Cardiac muscle cell (in vitro differentiated cells and primary cell): Measurements from ENCODE around the gene PDHA1. TPM values are rescaled to one million over a fixed set of nuclear protein-coding genes. Genes with fewer than 3 reads are reported as not detected.

ENCODE experiments used
- DNase-seq, 2 donors: peaks; one replicate each; pipeline versions ENCODE4 v3.0.0 to v3.0.0-alpha.2; 2010 to 2017; ENCODE audit warnings: low read depth in 1 of 2, low spot score in 1 of 2
- H3K27ac ChIP-seq: fragments of 200-600 bp; sonication (generic); 2 replicates; pipeline ENCODE4 v1.5.1; 2016
- H3K27me3 ChIP-seq: fragments of 200-600 bp; sonication (generic); 2 replicates; pipeline ENCODE4 v1.6.0; 2016; ENCODE audit warnings: control low read depth
- H3K36me3 ChIP-seq: fragments of 200-600 bp; sonication (generic); 2 replicates; pipeline ENCODE4 v1.5.1; 2016; ENCODE audit warnings: control low read depth
- H3K4me1 ChIP-seq: fragments of 200-600 bp; sonication (generic); 2 replicates; pipeline ENCODE4 v1.8.1; 2017; ENCODE audit warnings: low read depth, mild to moderate bottlenecking, mixed run types
- H3K4me3 ChIP-seq: fragments of 200-600 bp; sonication (generic); 2 replicates; pipeline ENCODE4 v1.5.1; 2016; ENCODE audit warnings: mild to moderate bottlenecking
- H3K9me3 ChIP-seq: fragments of 200-600 bp; sonication (generic); 2 replicates; pipeline ENCODE4 v1.5.1; 2017; ENCODE audit warnings: low read depth, mild to moderate bottlenecking, control low read depth
- polyA plus RNA-seq: library from polyadenylated mRNA; unstranded; fragments of >200 nt; fragmentation: Nextera tagmentation; extraction: Ambion mirVana; gene quantifications from 2 replicates; pipeline ENCODE4 v1.2.1, GENCODE V29; 2016
- total RNA-seq: library from RNA; depleted of rRNA; stranded (reverse); fragments of >200 nt; gene quantifications from 2 replicates; pipeline ENCODE4 v1.2.3, GENCODE V29; 2016
- TF ChIP-seq, protein P1 (sequence below): IDR thresholded peaks from 2 replicates; pipeline ENCODE4 v1.5.1; 2012; ENCODE audit warnings: low read depth, mild to moderate bottlenecking, low read length

PDHA1 gene
- total and polyA plus RNA-seq, 2 experiments from 2014 or later = 257 to 777 TPM

DNA sequence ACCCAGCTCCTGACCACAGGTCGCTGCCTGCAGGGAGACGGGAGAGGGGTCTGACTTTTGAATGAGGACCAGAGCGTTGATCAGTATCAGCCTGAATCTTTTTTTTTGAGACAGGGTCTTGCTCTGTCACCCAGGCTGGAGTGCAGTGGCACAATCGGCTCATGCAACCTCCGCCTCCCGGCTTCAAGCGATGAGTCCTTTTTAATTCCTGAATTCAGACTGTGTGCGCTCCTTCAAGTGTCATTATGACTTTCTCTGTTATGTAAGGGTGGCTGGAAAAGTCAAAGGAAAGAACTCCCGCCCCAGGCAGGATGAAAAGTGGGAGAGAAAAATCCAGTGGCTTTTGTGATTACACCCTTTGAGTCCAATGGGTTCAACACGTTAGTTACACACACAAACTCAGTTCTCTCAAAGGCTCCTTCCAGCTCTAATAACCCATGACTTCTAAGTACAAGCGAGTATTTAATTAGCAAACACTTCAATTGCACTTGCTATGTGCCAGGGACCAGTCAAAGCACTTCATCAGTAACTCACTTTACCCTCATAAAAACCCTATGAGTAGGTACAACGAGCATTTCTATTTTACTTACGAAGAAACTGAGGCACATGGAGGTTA lies 44.4 kb downstream of the PDHA1 start:
- TF ChIP-seq, protein P1, sequence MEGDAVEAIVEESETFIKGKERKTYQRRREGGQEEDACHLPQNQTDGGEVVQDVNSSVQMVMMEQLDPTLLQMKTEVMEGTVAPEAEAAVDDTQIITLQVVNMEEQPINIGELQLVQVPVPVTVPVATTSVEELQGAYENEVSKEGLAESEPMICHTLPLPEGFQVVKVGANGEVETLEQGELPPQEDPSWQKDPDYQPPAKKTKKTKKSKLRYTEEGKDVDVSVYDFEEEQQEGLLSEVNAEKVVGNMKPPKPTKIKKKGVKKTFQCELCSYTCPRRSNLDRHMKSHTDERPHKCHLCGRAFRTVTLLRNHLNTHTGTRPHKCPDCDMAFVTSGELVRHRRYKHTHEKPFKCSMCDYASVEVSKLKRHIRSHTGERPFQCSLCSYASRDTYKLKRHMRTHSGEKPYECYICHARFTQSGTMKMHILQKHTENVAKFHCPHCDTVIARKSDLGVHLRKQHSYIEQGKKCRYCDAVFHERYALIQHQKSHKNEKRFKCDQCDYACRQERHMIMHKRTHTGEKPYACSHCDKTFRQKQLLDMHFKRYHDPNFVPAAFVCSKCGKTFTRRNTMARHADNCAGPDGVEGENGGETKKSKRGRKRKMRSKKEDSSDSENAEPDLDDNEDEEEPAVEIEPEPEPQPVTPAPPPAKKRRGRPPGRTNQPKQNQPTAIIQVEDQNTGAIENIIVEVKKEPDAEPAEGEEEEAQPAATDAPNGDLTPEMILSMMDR = no peak
- Histone ChIP-seq H3K9me3 (no peaks in the 10 kb centered on the region), H3K4me1 (no peaks in the 10 kb centered on the region), H3K4me3 (no peak overlapping the region), H3K27ac (no peak overlapping the region), H3K27me3 (no peaks in the 10 kb centered on the region), H3K36me3 (no peaks in the 10 kb centered on the region)
- no peak for DNase-seq

DNA sequence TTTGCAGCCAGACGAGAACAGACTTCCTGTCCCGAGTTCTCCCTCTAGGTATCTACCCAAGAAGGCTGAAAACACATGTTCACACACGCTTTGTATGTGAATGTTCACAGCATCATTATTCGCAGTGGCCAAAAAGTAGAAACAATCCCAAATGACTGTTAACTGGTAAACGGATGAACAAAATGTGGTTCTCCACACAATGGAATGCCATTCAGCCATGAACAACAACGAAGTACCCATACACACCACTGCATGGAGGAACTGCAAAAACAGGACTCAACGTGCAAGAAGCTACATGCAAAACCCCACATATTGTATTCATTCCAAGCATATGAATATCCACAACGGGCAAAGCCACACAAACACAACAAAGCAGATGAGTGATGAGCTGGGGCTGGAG lies 45.0 kb downstream of the PDHA1 start:
- H3K9me3 ChIP-seq = no peaks in the 10 kb centered on the region
- H3K36me3 ChIP-seq = no peaks in the 10 kb centered on the region
- no peaks in the 10 kb centered on the region for H3K4me1 ChIP-seq
- no peak overlapping the region for H3K4me3 ChIP-seq
- no peak for DNase-seq
- H3K27me3 ChIP-seq = no peaks in the 10 kb centered on the region
- no peak overlapping the region for H3K27ac ChIP-seq
- TF ChIP-seq, protein P1 = no peak

DNA sequence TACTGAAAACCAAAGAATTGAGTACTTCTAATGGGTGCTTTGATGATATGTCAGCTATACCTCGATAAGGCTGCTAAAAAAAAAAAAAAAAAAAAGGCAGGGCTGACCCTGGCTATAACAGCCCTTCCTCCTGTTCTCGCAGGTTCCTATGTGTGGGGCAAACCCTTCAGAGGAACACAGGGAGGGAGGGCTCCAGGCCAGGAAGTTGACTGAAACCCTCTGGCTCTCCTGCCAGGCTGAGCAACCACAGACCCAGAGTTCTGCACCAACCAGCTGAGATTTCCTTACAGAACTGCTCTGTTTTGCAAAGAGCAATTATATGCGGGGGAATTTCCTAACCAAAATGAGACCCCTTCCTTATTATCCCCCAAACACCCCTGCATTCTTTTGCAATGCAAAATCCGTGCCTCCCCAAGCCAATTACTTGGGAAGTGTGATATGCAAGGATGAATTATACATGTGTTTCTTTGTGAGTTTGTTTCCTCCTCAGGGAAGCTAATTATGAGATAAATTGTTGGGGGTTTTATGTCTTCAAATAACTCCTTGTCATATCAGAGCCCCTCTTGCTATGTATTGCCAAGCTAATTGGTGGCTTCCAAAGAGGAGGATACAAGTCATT lies 45.6 kb downstream of the PDHA1 start:
- no peak overlapping the region for H3K27ac ChIP-seq
- DNase-seq = no peak

DNA sequence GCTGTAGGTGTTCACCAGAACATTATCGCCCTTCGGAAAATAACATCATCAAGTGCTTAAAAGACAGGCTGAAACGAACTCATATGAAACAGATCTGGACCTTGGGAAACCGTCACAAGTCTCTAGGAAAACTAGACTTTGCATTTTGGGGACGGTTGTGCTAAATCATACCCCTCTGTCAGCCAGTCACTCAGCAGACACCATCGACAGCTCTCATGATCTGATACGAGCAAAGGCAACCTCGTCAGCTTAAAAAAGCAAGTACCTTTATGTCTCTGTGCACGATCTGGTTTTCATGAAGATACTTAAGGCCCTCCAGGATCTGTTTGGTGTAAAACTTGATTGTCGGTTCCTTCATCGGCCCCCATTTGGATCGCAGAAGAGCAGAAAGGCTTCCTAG lies 48.4 kb downstream of the PDHA1 start:
- no peaks in the 10 kb centered on the region for H3K9me3 ChIP-seq
- TF ChIP-seq, protein P1 = no peak
- H3K27me3 ChIP-seq = no peaks in the 10 kb centered on the region
- H3K4me1 ChIP-seq = no peaks in the 10 kb centered on the region
- no peaks in the 10 kb centered on the region for H3K36me3 ChIP-seq
- H3K4me3 ChIP-seq = no peak overlapping the region
- no peak for DNase-seq
- H3K27ac ChIP-seq = no peak overlapping the region

More for the DNA sequence above, 45.6 kb downstream of the PDHA1 start:
- H3K9me3 ChIP-seq = no peaks in the 10 kb centered on the region
- TF ChIP-seq, protein P1 = no peak
- no peaks in the 10 kb centered on the region for H3K36me3 ChIP-seq
- H3K4me1 ChIP-seq = no peaks in the 10 kb centered on the region
- no peak overlapping the region for H3K4me3 ChIP-seq
- H3K27me3 ChIP-seq = no peaks in the 10 kb centered on the region

DNA sequence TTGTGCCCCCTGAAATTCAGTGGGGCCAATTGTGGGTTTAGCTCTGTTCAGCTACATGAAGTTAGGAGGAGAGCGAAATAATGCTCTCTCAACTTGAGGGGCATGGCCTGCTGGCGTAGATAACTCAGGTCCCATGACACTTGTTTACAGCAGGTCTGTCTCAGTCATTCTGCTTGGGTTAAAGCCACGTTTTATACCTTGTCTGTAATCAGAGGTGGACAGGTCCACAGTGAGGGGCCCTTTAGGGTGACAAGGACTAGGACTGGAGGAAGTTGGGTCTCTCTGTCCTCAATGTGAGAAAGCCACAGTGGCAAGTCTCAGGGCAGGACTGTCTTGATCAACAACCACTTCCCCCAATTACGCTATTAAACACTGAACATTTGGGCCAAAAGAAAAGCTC lies 49.0 kb downstream of the PDHA1 start:
- Histone ChIP-seq H3K27ac (no peak overlapping the region), H3K36me3 (no peaks in the 10 kb centered on the region), H3K9me3 (no peaks in the 10 kb centered on the region), H3K4me3 (no peak overlapping the region), H3K27me3 (no peaks in the 10 kb centered on the region), H3K4me1 (no peaks in the 10 kb centered on the region)
- no peak for DNase-seq
- TF ChIP-seq, protein P1 = no peak
